A673 (cell line): ENCODE results near the gene CEP112.

Experiments
- EZH2 ChIP-seq: fragments of 200-600 bp; sonication (generic); IDR thresholded peaks from 2 replicates; pipeline ENCODE4 v1.6.1; 2017; ENCODE audit warnings: borderline replicate concordance, low read depth, mild to moderate bottlenecking, mixed read lengths, antibody characterized with exemption, low read length; ENCODE audit not compliant: poor library complexity, severe bottlenecking
- TF ChIP-seq, protein P1 (sequence below): fragments of 300-800, 200-600 bp; sonication (generic); conservative IDR thresholded peaks from 2 replicates; pipeline ENCODE4 v1.5.1; 2017; ENCODE audit warnings: low read depth, mild to moderate bottlenecking, antibody characterized with exemption, low read length, moderate library complexity, mixed read lengths

GRCh38 chr17:65801513-65801912 is 390.4 kb downstream of the CEP112 start:
- TF ChIP-seq, protein P1, sequence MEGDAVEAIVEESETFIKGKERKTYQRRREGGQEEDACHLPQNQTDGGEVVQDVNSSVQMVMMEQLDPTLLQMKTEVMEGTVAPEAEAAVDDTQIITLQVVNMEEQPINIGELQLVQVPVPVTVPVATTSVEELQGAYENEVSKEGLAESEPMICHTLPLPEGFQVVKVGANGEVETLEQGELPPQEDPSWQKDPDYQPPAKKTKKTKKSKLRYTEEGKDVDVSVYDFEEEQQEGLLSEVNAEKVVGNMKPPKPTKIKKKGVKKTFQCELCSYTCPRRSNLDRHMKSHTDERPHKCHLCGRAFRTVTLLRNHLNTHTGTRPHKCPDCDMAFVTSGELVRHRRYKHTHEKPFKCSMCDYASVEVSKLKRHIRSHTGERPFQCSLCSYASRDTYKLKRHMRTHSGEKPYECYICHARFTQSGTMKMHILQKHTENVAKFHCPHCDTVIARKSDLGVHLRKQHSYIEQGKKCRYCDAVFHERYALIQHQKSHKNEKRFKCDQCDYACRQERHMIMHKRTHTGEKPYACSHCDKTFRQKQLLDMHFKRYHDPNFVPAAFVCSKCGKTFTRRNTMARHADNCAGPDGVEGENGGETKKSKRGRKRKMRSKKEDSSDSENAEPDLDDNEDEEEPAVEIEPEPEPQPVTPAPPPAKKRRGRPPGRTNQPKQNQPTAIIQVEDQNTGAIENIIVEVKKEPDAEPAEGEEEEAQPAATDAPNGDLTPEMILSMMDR, result no peak
- no peak for TF ChIP-seq EZH2
